ENCODE results near the gene STK32A. TPM values are rescaled to one million over a fixed set of nuclear protein-coding genes. Genes with fewer than 3 reads are reported as not detected.
A peak's percentile ranks its signal among the peaks of the same experiment; 100 is the strongest.

STK32A gene
- total RNA-seq, 2 donors from 2014 or later, result 6.6 to 9.1 TPM

DNA sequence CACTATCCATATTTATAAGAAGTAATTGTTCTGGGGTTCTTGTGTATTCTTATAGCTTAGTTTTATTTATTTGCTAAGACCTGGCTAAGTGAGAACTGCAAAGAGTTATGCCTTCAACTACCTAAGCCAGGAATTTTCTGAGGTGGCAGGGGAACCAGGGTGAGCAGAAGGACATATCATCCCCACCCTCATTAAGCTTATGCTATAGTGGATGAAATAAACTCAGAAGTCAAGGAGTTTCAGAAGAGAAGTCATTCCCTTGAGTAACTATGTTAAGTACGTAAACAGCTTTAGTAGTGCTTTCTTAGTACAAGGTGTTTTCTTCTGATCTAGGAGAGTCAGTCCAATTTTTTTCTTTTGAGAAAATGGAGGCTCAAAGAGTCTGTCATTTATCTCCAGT lies 41.7 kb downstream of the STK32A start:
- intact Hi-C loops (cut with DNase I), result no loop called here
- DNase-seq (no peak), ATAC-seq (no peak)
- 86 to 87% methylated on average over 1 of the region's 1 CpG for WGBS, 2 donors
- no peak overlapping the region for H3K4me3 ChIP-seq
- no peaks in the 10 kb centered on the region for H3K36me3 ChIP-seq (replicated peaks in 1 of 2; ENCODE audit: insufficient read depth in 1 of 2, low read depth in 2 of 2)
- H3K27ac ChIP-seq, result no peak overlapping the region
- H3K4me1 ChIP-seq, result no peaks in the 10 kb centered on the region
- no peak for TF ChIP-seq POLR2A (IDR thresholded peaks at IDR 0.05)
- TF ChIP-seq, protein P1, sequence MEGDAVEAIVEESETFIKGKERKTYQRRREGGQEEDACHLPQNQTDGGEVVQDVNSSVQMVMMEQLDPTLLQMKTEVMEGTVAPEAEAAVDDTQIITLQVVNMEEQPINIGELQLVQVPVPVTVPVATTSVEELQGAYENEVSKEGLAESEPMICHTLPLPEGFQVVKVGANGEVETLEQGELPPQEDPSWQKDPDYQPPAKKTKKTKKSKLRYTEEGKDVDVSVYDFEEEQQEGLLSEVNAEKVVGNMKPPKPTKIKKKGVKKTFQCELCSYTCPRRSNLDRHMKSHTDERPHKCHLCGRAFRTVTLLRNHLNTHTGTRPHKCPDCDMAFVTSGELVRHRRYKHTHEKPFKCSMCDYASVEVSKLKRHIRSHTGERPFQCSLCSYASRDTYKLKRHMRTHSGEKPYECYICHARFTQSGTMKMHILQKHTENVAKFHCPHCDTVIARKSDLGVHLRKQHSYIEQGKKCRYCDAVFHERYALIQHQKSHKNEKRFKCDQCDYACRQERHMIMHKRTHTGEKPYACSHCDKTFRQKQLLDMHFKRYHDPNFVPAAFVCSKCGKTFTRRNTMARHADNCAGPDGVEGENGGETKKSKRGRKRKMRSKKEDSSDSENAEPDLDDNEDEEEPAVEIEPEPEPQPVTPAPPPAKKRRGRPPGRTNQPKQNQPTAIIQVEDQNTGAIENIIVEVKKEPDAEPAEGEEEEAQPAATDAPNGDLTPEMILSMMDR (IDR thresholded peaks at IDR 0.05), result no peak
- no peaks in the 10 kb centered on the region for H3K9me3 ChIP-seq
- no peaks in the 10 kb centered on the region for H3K27me3 ChIP-seq

DNA sequence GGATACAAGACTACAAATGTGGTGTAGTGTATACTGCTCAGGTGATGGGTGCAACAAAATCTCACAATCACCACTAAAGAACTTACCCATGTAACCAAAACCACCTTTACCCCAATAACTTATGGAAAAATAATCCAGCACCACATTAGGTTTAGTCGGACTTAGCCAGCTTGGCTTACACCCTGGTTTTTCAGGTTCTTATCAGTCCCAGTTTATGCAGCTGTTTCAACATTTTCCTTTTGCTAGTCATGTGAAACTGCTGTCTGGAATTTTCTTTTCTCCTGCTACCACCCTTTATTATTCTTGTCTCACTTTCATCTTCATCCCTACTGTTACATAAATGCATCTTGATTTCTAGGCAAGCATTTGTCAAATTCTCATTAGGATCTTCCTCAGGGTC lies 51.5 kb downstream of the STK32A start:
- H3K27ac ChIP-seq, result peak overlapping the region; percentile 65 to 72 (median 68)
- 37 to 52% methylated on average over 1 of the region's 1 CpG for WGBS, 2 donors
- ATAC-seq, result peak; percentile 86

DNA sequence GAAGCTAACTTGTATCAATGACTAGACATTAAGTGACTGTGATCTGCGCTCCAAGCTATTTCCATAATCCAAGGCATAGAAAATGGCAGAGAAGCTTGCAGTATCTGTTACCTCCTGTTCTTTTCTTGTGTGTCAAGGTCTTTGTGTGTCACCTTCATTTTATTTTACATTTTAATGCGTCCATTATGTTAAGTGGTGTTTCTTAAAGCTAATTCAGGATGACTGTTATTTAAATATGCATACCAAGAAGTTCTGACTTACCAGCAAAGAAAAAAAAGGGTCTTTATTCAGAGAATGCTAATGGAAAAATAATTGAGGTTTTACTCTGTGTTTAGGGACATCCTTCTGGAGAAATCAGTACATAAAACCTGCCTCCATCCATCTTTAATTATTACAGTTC lies 52.3 kb downstream of the STK32A start:
- Histone ChIP-seq H3K27me3 (no peaks in the 10 kb centered on the region), H3K36me3 (replicated peaks in 1 of 2; ENCODE audit: insufficient read depth in 1 of 2, low read depth in 2 of 2) (no peaks in the 10 kb centered on the region), H3K27ac (peak overlapping the region; percentile 34 to 72 (median 66)), H3K4me1 (peaks cover 36% of the 10 kb centered on the region), H3K9me3 (no peaks in the 10 kb centered on the region), H3K4me3 (no peak overlapping the region)
- intact Hi-C loops (cut with DNase I), result no loop called here
- ATAC-seq (no peak), DNase-seq (no peak)
- WGBS, 2 donors, result 65 to 70% methylated on average over 2 of the region's 2 CpGs
- no peak for TF ChIP-seq POLR2A (IDR thresholded peaks at IDR 0.05)
- TF ChIP-seq, protein P1 (IDR thresholded peaks at IDR 0.05), result no peak

More for the DNA sequence above, 51.5 kb downstream of the STK32A start:
- H3K36me3 ChIP-seq (replicated peaks in 1 of 2; ENCODE audit: insufficient read depth in 1 of 2, low read depth in 2 of 2), result no peaks in the 10 kb centered on the region
- DNase-seq, result peak; percentile 18 to 58 (median 46)
- H3K9me3 ChIP-seq, result no peaks in the 10 kb centered on the region
- no peaks in the 10 kb centered on the region for H3K27me3 ChIP-seq
- TF ChIP-seq, protein P1 (IDR thresholded peaks at IDR 0.05), result no peak
- no peak for TF ChIP-seq POLR2A (IDR thresholded peaks at IDR 0.05)
- intact Hi-C loops (cut with DNase I), result no loop called here
- peaks cover 36% of the 10 kb centered on the region for H3K4me1 ChIP-seq
- H3K4me3 ChIP-seq, result no peak overlapping the region

DNA sequence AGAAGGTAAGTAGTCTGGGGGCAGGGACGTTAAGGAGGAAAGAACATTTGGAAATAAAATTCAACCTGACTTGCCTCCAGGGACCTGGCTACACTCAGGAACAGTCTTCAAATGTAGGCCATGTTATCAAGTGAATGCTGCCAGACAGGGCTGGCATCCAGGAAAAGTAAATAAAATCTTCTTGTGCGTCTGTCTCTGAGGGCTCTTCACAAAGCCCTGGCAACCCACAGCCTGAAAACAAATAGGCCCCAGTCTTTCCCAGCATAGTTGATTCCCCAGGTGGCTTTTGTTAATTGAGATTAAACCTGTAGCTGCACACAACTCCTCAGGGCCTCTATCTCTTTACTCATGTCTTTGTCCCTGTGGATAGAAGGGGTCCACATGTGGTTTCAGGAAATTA lies 55.4 kb downstream of the STK32A start:
- no peak overlapping the region for H3K4me3 ChIP-seq
- H3K27ac ChIP-seq, result peak overlapping the region in 2 of 4 donors; percentile 29 to 35
- DNase-seq (peak; percentile 29 to 60 (median 31)), ATAC-seq (peak; percentile 59)
- no peaks in the 10 kb centered on the region for H3K36me3 ChIP-seq (replicated peaks in 1 of 2; ENCODE audit: insufficient read depth in 1 of 2, low read depth in 2 of 2)
- no peaks in the 10 kb centered on the region for H3K27me3 ChIP-seq
- H3K4me1 ChIP-seq, result peaks cover 36% of the 10 kb centered on the region
- TF ChIP-seq, protein P1 (IDR thresholded peaks at IDR 0.05), result no peak
- TF ChIP-seq POLR2A (IDR thresholded peaks at IDR 0.05), result no peak
- intact Hi-C loops (cut with DNase I), result no loop called here
- 29 to 51% methylated on average over 2 of the region's 2 CpGs for WGBS, 2 donors
- H3K9me3 ChIP-seq, result peaks cover 0 to 3% (median 0%) of the 10 kb centered on the region in 3 donors

DNA sequence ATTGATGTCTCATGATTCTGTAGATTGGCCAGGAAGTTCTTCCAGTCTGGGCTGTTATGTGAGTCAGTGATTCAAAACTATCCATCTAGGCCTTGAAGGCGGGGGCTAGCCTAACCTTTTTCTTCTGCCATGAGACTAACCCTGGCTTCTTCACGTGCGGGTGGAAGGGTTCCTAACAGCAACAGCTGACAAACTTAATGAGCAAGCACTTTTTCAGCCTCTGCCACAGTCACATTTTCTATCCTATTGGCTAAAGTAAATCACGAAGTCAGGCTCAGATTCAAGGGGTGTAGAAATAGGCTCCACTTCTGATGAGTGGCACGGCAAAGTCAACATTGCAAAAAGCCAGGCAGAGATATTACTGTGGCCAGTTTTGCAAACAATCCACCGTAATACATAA lies 68.4 kb downstream of the STK32A start:
- no peak for DNase-seq

More for the DNA sequence above, 68.4 kb downstream of the STK32A start:
- WGBS, 2 donors, result 76 to 78% methylated on average over 6 of the region's 6 CpGs
- no peak for ATAC-seq
- H3K27me3 ChIP-seq, result no peaks in the 10 kb centered on the region
- intact Hi-C loops (cut with DNase I), result no loop called here
- TF ChIP-seq, protein P1 (IDR thresholded peaks at IDR 0.05), result no peak
- no peak for TF ChIP-seq POLR2A (IDR thresholded peaks at IDR 0.05)
- H3K4me1 ChIP-seq, result no peaks in the 10 kb centered on the region
- no peak overlapping the region for H3K27ac ChIP-seq
- H3K4me3 ChIP-seq, result no peak overlapping the region
- H3K36me3 ChIP-seq (replicated peaks in 1 of 2; ENCODE audit: insufficient read depth in 1 of 2, low read depth in 2 of 2), result no peaks in the 10 kb centered on the region
- no peaks in the 10 kb centered on the region for H3K9me3 ChIP-seq
